WTC11 (cell line): ENCODE results near the gene EVL. TPM values are rescaled to one million over a fixed set of nuclear protein-coding genes. Genes with fewer than 3 reads are reported as not detected.

Experiments
- ATAC-seq: fragments of 200-7000 bp; cut with Tn5 transposase; 2 replicates; pipeline ENCODE4 v1.10.0; 2021; ENCODE audit warnings: mild to moderate bottlenecking, moderate library complexity
- CTCF ChIA-PET: fragments of 300-600 bp; sonication (Branson Sonifier 250); formaldehyde crosslinking; loops from one replicate; lab custom pipeline; 2021; ENCODE audit warnings: antibody characterized with exemption; lab: Charles Lee
- POLR2A ChIA-PET: fragments of 350-600 bp; sonication (Branson Sonifier 250); formaldehyde crosslinking; loops from one replicate; lab custom pipeline; 2021; ENCODE audit warnings: antibody characterized with exemption; lab: Charles Lee
- DNase-seq: peaks from one replicate; pipeline ENCODE4 v3.0.0; 2021; ENCODE audit warnings: low spot score
- H3K27ac Mint-ChIP-seq: 2 replicates; pipeline ENCODE4 v1.8.0; 2021; ENCODE audit warnings: mixed read lengths
- H3K27me3 Mint-ChIP-seq: 2 replicates; pipeline ENCODE4 v1.8.0; 2021; ENCODE audit warnings: low read depth, mild to moderate bottlenecking, moderate library complexity, mixed read lengths
- H3K36me3 Mint-ChIP-seq: 2 replicates; pipeline ENCODE4 v1.8.0; 2021; ENCODE audit warnings: mixed read lengths
- H3K4me1 Mint-ChIP-seq: 2 replicates; pipeline ENCODE4 v1.8.0; 2022; ENCODE audit warnings: mixed read lengths
- H3K4me3 Mint-ChIP-seq: 2 replicates; pipeline ENCODE4 v1.8.0; 2021; ENCODE audit warnings: mild to moderate bottlenecking, moderate library complexity, mixed read lengths
- H3K9me3 Mint-ChIP-seq: 2 replicates; pipeline ENCODE4 v1.8.0; 2021; ENCODE audit warnings: mixed read lengths
- CBFB ChIP-seq: sonication (generic); formaldehyde crosslinking; IDR thresholded peaks from 2 replicates; pipeline ENCODE4 v1.8.1; 2022; ENCODE audit warnings: mild to moderate bottlenecking, low read depth, missing genetic modification reagents
- ETV6 ChIP-seq: sonication (generic); formaldehyde crosslinking; IDR thresholded peaks from 2 replicates; pipeline ENCODE4 v1.8.1; 2022; ENCODE audit warnings: mild to moderate bottlenecking, missing genetic modification reagents
- GTF2I ChIP-seq: fragments of 250-450 bp; sonication (Bioruptor Pico); conservative IDR thresholded peaks from 2 replicates; pipeline ENCODE4 v1.4.0; 2021; ENCODE audit warnings: mild to moderate bottlenecking
- IRF2 ChIP-seq: sonication (generic); formaldehyde crosslinking; IDR thresholded peaks from 2 replicates; pipeline ENCODE4 v1.8.0; 2022; ENCODE audit warnings: low read depth, missing genetic modification reagents, borderline replicate concordance
- MYBL2 ChIP-seq: sonication (generic); formaldehyde crosslinking; IDR thresholded peaks from 2 replicates; pipeline ENCODE4 v1.8.1; 2023; ENCODE audit warnings: mild to moderate bottlenecking, moderate library complexity, missing genetic modification reagents
- NFATC4 ChIP-seq: fragments of 250-450 bp; sonication (Bioruptor Pico); IDR thresholded peaks from 2 replicates; pipeline ENCODE4 v1.9.0; 2021; ENCODE audit warnings: mild to moderate bottlenecking
- NR1H2 ChIP-seq: sonication (generic); formaldehyde crosslinking; IDR thresholded peaks from 2 replicates; pipeline ENCODE4 v1.9.0; 2021; ENCODE audit warnings: mild to moderate bottlenecking, moderate library complexity, missing genetic modification reagents
- PRRX2 ChIP-seq: fragments of 250-450 bp; sonication (Bioruptor Pico); IDR thresholded peaks from 2 replicates; pipeline ENCODE4 v1.8.0; 2021; ENCODE audit warnings: mild to moderate bottlenecking
- RELA ChIP-seq: sonication (generic); formaldehyde crosslinking; IDR thresholded peaks from 2 replicates; pipeline ENCODE4 v1.8.1; 2022; ENCODE audit warnings: missing genetic modification reagents, mild to moderate bottlenecking, borderline replicate concordance
- TEAD1 ChIP-seq: sonication (generic); formaldehyde crosslinking; IDR thresholded peaks from 2 replicates; pipeline ENCODE4 v1.8.0; 2022; ENCODE audit warnings: mild to moderate bottlenecking, missing genetic modification reagents
- ZNF219 ChIP-seq: sonication (generic); formaldehyde crosslinking; IDR thresholded peaks from 2 replicates; pipeline ENCODE4 v1.8.0; 2023; ENCODE audit warnings: missing genetic modification reagents, mild to moderate bottlenecking, borderline replicate concordance
- ZNF263 ChIP-seq: sonication (generic); formaldehyde crosslinking; IDR thresholded peaks from 2 replicates; pipeline ENCODE4 v1.8.1; 2022; ENCODE audit warnings: low read depth, mild to moderate bottlenecking, moderate library complexity, missing genetic modification reagents
- ZNF416 ChIP-seq: fragments of 250-450 bp; sonication (Bioruptor Pico); IDR thresholded peaks from 2 replicates; pipeline ENCODE4 v1.9.0; 2021; ENCODE audit warnings: mild to moderate bottlenecking, inconsistent platforms
- total RNA-seq: library from RNA; stranded (reverse); gene quantifications from 3 replicates; pipeline ENCODE4 v1.2.3, GENCODE V29; 2021
- TF ChIP-seq, protein P1 (sequence below): sonication (generic); formaldehyde crosslinking; IDR thresholded peaks from 2 replicates; pipeline ENCODE4 v1.8.1; 2023; ENCODE audit warnings: mild to moderate bottlenecking, missing genetic modification reagents, borderline replicate concordance
- TF ChIP-seq, protein P2 (sequence below): sonication (generic); formaldehyde crosslinking; IDR thresholded peaks from 2 replicates; pipeline ENCODE4 v1.8.1; 2022; ENCODE audit warnings: low read depth, mild to moderate bottlenecking, moderate library complexity, missing genetic modification reagents, borderline replicate concordance
- TF ChIP-seq, protein P3 (sequence below): sonication (generic); formaldehyde crosslinking; IDR thresholded peaks from 2 replicates; pipeline ENCODE4 v1.8.0; 2023; ENCODE audit warnings: mild to moderate bottlenecking, missing genetic modification reagents
- TF ChIP-seq, protein P4 (sequence below): sonication (generic); formaldehyde crosslinking; IDR thresholded peaks from 2 replicates; pipeline ENCODE4 v1.8.0; 2022; ENCODE audit warnings: missing genetic modification reagents
- TF ChIP-seq, protein P5 (sequence below): fragments of 250-450 bp; sonication (Bioruptor Pico); IDR thresholded peaks from 2 replicates; pipeline ENCODE4 v1.9.0; 2021; ENCODE audit warnings: moderate library complexity, mild to moderate bottlenecking, inconsistent platforms, borderline replicate concordance
- TF ChIP-seq, protein P6 (sequence below): fragments of 250-450 bp; sonication (Bioruptor Pico); IDR thresholded peaks from 2 replicates; pipeline ENCODE4 v1.9.0; 2021; ENCODE audit warnings: mild to moderate bottlenecking, borderline replicate concordance

EVL gene
- total RNA-seq, 1 experiment from 2014 or later, result 60.8 TPM

DNA sequence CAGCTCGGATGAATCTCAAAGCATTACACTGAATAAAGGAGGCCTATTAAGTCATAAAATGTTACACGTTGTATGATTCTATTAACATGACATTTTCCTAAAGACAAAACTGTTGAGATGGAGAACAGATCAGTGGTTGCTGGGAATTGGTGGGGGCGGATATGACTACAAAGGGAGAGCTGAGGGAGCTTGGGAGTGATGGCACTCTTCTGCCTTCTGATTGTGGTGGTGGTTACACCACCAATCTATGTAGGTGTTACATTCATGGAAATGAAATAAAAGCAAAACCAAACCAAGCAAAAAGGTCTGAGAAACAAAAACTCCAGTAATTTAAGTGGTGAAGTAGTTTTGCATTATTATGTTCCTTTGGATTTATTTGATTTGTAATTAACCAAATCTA is 16.4 kb upstream of the EVL start:
- CTCF ChIA-PET, result no interaction called here
- TF ChIP-seq ZNF416 (no peak), ETV6 (CRISPR knock-in tag) (no peak), PRRX2 (CRISPR knock-in tag) (no peak), RELA (CRISPR knock-in tag) (no peak), GTF2I (no peak), MYBL2 (CRISPR knock-in tag) (no peak), NFATC4 (no peak), NR1H2 (CRISPR knock-in tag) (no peak), ZNF263 (CRISPR knock-in tag) (no peak), CBFB (CRISPR knock-in tag) (no peak)
- TF ChIP-seq, protein P1, sequence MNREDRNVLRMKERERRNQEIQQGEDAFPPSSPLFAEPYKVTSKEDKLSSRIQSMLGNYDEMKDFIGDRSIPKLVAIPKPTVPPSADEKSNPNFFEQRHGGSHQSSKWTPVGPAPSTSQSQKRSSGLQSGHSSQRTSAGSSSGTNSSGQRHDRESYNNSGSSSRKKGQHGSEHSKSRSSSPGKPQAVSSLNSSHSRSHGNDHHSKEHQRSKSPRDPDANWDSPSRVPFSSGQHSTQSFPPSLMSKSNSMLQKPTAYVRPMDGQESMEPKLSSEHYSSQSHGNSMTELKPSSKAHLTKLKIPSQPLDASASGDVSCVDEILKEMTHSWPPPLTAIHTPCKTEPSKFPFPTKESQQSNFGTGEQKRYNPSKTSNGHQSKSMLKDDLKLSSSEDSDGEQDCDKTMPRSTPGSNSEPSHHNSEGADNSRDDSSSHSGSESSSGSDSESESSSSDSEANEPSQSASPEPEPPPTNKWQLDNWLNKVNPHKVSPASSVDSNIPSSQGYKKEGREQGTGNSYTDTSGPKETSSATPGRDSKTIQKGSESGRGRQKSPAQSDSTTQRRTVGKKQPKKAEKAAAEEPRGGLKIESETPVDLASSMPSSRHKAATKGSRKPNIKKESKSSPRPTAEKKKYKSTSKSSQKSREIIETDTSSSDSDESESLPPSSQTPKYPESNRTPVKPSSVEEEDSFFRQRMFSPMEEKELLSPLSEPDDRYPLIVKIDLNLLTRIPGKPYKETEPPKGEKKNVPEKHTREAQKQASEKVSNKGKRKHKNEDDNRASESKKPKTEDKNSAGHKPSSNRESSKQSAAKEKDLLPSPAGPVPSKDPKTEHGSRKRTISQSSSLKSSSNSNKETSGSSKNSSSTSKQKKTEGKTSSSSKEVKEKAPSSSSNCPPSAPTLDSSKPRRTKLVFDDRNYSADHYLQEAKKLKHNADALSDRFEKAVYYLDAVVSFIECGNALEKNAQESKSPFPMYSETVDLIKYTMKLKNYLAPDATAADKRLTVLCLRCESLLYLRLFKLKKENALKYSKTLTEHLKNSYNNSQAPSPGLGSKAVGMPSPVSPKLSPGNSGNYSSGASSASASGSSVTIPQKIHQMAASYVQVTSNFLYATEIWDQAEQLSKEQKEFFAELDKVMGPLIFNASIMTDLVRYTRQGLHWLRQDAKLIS (CRISPR knock-in tag), result no peak
- TF ChIP-seq, protein P2, sequence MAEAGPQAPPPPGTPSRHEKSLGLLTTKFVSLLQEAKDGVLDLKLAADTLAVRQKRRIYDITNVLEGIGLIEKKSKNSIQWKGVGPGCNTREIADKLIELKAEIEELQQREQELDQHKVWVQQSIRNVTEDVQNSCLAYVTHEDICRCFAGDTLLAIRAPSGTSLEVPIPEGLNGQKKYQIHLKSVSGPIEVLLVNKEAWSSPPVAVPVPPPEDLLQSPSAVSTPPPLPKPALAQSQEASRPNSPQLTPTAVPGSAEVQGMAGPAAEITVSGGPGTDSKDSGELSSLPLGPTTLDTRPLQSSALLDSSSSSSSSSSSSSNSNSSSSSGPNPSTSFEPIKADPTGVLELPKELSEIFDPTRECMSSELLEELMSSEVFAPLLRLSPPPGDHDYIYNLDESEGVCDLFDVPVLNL (CRISPR knock-in tag), result no peak
- TF ChIP-seq, protein P3, sequence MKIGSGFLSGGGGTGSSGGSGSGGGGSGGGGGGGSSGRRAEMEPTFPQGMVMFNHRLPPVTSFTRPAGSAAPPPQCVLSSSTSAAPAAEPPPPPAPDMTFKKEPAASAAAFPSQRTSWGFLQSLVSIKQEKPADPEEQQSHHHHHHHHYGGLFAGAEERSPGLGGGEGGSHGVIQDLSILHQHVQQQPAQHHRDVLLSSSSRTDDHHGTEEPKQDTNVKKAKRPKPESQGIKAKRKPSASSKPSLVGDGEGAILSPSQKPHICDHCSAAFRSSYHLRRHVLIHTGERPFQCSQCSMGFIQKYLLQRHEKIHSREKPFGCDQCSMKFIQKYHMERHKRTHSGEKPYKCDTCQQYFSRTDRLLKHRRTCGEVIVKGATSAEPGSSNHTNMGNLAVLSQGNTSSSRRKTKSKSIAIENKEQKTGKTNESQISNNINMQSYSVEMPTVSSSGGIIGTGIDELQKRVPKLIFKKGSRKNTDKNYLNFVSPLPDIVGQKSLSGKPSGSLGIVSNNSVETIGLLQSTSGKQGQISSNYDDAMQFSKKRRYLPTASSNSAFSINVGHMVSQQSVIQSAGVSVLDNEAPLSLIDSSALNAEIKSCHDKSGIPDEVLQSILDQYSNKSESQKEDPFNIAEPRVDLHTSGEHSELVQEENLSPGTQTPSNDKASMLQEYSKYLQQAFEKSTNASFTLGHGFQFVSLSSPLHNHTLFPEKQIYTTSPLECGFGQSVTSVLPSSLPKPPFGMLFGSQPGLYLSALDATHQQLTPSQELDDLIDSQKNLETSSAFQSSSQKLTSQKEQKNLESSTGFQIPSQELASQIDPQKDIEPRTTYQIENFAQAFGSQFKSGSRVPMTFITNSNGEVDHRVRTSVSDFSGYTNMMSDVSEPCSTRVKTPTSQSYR (CRISPR knock-in tag), result no peak

DNA sequence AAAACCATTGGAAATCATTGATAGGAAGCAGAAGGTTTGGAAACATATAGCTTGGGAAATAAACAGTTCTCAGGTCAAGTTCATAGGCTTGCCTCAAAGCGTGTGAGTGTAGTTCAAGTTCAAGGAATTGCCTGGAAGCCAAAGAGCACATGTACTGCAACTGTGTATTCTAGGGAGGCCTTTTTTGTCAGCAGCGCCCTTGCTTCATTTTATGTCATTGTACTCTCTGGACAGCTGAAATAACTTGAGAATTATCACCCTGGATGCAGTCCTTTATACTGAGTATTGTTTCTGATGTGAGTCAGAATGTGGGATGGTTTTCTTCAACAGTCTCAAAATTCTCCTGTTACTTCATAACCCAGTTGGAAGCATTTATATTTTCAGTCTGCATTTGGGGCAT is 16.0 kb upstream of the EVL start:
- no peaks in the 10 kb centered on the region for H3K4me1 Mint-ChIP-seq
- no peaks in the 10 kb centered on the region for H3K9me3 Mint-ChIP-seq
- ATAC-seq (no peak), DNase-seq (no peak)
- H3K27me3 Mint-ChIP-seq, result no peaks in the 10 kb centered on the region
- H3K27ac Mint-ChIP-seq, result no peak overlapping the region
- ChIA-PET POLR2A (no interaction called here), CTCF (no interaction called here)
- no peaks in the 10 kb centered on the region for H3K36me3 Mint-ChIP-seq
- H3K4me3 Mint-ChIP-seq, result no peak overlapping the region
- TF ChIP-seq, protein P4, sequence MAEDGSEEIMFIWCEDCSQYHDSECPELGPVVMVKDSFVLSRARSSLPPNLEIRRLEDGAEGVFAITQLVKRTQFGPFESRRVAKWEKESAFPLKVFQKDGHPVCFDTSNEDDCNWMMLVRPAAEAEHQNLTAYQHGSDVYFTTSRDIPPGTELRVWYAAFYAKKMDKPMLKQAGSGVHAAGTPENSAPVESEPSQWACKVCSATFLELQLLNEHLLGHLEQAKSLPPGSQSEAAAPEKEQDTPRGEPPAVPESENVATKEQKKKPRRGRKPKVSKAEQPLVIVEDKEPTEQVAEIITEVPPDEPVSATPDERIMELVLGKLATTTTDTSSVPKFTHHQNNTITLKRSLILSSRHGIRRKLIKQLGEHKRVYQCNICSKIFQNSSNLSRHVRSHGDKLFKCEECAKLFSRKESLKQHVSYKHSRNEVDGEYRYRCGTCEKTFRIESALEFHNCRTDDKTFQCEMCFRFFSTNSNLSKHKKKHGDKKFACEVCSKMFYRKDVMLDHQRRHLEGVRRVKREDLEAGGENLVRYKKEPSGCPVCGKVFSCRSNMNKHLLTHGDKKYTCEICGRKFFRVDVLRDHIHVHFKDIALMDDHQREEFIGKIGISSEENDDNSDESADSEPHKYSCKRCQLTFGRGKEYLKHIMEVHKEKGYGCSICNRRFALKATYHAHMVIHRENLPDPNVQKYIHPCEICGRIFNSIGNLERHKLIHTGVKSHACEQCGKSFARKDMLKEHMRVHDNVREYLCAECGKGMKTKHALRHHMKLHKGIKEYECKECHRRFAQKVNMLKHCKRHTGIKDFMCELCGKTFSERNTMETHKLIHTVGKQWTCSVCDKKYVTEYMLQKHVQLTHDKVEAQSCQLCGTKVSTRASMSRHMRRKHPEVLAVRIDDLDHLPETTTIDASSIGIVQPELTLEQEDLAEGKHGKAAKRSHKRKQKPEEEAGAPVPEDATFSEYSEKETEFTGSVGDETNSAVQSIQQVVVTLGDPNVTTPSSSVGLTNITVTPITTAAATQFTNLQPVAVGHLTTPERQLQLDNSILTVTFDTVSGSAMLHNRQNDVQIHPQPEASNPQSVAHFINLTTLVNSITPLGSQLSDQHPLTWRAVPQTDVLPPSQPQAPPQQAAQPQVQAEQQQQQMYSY (CRISPR knock-in tag), result no peak
- no peak for TF ChIP-seq IRF2 (CRISPR knock-in tag)
- TF ChIP-seq CBFB (CRISPR knock-in tag), result no peak
- TF ChIP-seq, protein P5, sequence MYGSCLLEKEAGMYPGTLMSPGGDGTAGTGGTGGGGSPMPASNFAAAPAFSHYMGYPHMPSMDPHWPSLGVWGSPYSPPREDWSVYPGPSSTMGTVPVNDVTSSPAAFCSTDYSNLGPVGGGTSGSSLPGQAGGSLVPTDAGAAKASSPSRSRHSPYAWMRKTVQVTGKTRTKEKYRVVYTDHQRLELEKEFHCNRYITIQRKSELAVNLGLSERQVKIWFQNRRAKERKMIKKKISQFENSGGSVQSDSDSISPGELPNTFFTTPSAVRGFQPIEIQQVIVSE (CRISPR knock-in tag), result no peak
- no peak for TF ChIP-seq TEAD1 (CRISPR knock-in tag)
- no peak for TF ChIP-seq ZNF219
- TF ChIP-seq, protein P6, sequence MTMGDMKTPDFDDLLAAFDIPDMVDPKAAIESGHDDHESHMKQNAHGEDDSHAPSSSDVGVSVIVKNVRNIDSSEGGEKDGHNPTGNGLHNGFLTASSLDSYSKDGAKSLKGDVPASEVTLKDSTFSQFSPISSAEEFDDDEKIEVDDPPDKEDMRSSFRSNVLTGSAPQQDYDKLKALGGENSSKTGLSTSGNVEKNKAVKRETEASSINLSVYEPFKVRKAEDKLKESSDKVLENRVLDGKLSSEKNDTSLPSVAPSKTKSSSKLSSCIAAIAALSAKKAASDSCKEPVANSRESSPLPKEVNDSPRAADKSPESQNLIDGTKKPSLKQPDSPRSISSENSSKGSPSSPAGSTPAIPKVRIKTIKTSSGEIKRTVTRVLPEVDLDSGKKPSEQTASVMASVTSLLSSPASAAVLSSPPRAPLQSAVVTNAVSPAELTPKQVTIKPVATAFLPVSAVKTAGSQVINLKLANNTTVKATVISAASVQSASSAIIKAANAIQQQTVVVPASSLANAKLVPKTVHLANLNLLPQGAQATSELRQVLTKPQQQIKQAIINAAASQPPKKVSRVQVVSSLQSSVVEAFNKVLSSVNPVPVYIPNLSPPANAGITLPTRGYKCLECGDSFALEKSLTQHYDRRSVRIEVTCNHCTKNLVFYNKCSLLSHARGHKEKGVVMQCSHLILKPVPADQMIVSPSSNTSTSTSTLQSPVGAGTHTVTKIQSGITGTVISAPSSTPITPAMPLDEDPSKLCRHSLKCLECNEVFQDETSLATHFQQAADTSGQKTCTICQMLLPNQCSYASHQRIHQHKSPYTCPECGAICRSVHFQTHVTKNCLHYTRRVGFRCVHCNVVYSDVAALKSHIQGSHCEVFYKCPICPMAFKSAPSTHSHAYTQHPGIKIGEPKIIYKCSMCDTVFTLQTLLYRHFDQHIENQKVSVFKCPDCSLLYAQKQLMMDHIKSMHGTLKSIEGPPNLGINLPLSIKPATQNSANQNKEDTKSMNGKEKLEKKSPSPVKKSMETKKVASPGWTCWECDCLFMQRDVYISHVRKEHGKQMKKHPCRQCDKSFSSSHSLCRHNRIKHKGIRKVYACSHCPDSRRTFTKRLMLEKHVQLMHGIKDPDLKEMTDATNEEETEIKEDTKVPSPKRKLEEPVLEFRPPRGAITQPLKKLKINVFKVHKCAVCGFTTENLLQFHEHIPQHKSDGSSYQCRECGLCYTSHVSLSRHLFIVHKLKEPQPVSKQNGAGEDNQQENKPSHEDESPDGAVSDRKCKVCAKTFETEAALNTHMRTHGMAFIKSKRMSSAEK (CRISPR knock-in tag), result no peak

More for the DNA sequence above, 16.4 kb upstream of the EVL start:
- H3K4me1 Mint-ChIP-seq, result no peaks in the 10 kb centered on the region
- no peaks in the 10 kb centered on the region for H3K27me3 Mint-ChIP-seq
- H3K4me3 Mint-ChIP-seq, result no peak overlapping the region
- POLR2A ChIA-PET, result no interaction called here
- DNase-seq, result no peak
- H3K9me3 Mint-ChIP-seq, result no peaks in the 10 kb centered on the region
- ATAC-seq, result no peak
- no peak overlapping the region for H3K27ac Mint-ChIP-seq
- no peaks in the 10 kb centered on the region for H3K36me3 Mint-ChIP-seq
